ENCODE measurements around the gene OR8K3.

The OR8K3 gene

DNA sequence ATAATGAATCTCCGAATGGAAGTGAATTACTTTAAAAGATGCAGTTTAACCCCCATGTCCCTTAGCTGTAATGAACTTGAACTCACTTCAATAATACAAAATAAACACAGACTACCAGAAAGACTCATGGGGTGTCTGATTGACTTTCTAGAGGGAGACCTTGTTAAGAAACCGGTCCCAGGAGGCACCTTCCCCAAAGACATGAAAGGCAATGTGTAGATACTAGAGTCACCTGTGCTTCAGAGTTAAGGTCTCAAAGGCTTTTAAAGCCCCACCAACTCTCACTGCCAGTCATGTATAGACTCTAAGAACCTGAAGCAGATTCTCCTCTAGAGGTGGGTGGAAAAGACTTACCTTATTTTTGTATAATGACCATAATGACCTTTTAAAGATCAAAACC lies 39.0 kb downstream of the OR8K3 start, which contains the start of gene OR8J1:
Gene OR8J1, plus strand, starts transcription at position 301 of the 400 bp plus-strand sequence. CDS start 5,956 bp downstream, outside the sequence.
- no peaks in the 10 kb centered on the region for H3K9me3 ChIP-seq
- H4K20me1 ChIP-seq, result no peaks in the 10 kb centered on the region
- H3K9ac ChIP-seq, result no peak within 1 kb of the TSS
- no peaks in the 10 kb centered on the region for H3K27me3 ChIP-seq
- no peak within 1 kb of the TSS for H3K27ac ChIP-seq
- no peak for TF ChIP-seq Cebpa-rat (IDR thresholded peaks at IDR 0.05)
- H3K36me3 ChIP-seq, result no peaks in the 10 kb centered on the region
- H3K4me2 ChIP-seq, result no peak within 1 kb of the TSS
- H3K4me3 ChIP-seq, result no peak within 1 kb of the TSS
- no peaks in the 10 kb centered on the region for H3K4me1 ChIP-seq
